ENCODE data around the gene SND1.

SND1 gene

DNA sequence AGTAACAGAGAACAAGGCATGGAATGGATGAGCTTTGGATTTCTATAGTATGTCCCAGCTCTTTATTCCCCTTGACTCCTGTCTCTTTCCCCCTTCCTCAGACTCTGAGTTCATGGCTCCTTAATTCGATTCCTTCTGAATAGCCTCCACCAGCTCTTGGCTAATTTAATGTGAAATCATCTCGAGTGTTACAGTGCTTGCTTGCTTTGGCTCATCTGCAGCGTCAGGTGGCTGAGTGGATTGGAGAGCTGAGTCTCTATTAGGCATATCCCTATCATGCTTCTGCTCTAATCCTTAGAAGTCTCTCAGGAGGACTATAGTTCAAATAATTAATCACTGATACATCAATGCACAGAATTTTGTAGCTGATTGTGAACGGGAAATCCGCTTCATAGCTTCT is 244.7 kb downstream of the SND1 start:
- TF ChIP-seq SPI1 (IDR thresholded peaks at IDR 0.05; ENCODE audit: borderline replicate concordance, low read depth) (no peak), POLR2AphosphoS5 (IDR thresholded peaks at IDR 0.05; ENCODE audit: low read depth) (no peak), GABPA (IDR thresholded peaks at IDR 0.05; ENCODE audit: low read depth) (no peak)
- TF ChIP-seq, protein P1, sequence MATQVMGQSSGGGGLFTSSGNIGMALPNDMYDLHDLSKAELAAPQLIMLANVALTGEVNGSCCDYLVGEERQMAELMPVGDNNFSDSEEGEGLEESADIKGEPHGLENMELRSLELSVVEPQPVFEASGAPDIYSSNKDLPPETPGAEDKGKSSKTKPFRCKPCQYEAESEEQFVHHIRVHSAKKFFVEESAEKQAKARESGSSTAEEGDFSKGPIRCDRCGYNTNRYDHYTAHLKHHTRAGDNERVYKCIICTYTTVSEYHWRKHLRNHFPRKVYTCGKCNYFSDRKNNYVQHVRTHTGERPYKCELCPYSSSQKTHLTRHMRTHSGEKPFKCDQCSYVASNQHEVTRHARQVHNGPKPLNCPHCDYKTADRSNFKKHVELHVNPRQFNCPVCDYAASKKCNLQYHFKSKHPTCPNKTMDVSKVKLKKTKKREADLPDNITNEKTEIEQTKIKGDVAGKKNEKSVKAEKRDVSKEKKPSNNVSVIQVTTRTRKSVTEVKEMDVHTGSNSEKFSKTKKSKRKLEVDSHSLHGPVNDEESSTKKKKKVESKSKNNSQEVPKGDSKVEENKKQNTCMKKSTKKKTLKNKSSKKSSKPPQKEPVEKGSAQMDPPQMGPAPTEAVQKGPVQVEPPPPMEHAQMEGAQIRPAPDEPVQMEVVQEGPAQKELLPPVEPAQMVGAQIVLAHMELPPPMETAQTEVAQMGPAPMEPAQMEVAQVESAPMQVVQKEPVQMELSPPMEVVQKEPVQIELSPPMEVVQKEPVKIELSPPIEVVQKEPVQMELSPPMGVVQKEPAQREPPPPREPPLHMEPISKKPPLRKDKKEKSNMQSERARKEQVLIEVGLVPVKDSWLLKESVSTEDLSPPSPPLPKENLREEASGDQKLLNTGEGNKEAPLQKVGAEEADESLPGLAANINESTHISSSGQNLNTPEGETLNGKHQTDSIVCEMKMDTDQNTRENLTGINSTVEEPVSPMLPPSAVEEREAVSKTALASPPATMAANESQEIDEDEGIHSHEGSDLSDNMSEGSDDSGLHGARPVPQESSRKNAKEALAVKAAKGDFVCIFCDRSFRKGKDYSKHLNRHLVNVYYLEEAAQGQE (IDR thresholded peaks at IDR 0.05; ENCODE audit: insufficient replicate concordance, low read depth): no peak
- TF ChIP-seq, protein P2, sequence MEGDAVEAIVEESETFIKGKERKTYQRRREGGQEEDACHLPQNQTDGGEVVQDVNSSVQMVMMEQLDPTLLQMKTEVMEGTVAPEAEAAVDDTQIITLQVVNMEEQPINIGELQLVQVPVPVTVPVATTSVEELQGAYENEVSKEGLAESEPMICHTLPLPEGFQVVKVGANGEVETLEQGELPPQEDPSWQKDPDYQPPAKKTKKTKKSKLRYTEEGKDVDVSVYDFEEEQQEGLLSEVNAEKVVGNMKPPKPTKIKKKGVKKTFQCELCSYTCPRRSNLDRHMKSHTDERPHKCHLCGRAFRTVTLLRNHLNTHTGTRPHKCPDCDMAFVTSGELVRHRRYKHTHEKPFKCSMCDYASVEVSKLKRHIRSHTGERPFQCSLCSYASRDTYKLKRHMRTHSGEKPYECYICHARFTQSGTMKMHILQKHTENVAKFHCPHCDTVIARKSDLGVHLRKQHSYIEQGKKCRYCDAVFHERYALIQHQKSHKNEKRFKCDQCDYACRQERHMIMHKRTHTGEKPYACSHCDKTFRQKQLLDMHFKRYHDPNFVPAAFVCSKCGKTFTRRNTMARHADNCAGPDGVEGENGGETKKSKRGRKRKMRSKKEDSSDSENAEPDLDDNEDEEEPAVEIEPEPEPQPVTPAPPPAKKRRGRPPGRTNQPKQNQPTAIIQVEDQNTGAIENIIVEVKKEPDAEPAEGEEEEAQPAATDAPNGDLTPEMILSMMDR (IDR thresholded peaks at IDR 0.05; ENCODE audit: insufficient read depth, low read length): no peak
- Histone ChIP-seq H3K27ac (replicated peaks) (no peak overlapping the region), H3K4me3 (replicated peaks; ENCODE audit: insufficient read depth, low read length) (no peak overlapping the region), H3K27me3 (ENCODE audit: insufficient read depth, poor library complexity, severe bottlenecking) (no peaks in the 10 kb centered on the region)
- DNase-seq (ENCODE audit: low read depth in 1 of 2, low spot score in 1 of 2): no peak

GRCh38 chr7:127897704-127898454 is 245.9 kb downstream of the SND1 start:
- no peak for TF ChIP-seq SPI1 (IDR thresholded peaks at IDR 0.05; ENCODE audit: borderline replicate concordance, low read depth)
- TF ChIP-seq, protein P1 (IDR thresholded peaks at IDR 0.05; ENCODE audit: insufficient replicate concordance, low read depth): no peak
- no peak for TF ChIP-seq POLR2AphosphoS5 (IDR thresholded peaks at IDR 0.05; ENCODE audit: low read depth)
- no peak for TF ChIP-seq GABPA (IDR thresholded peaks at IDR 0.05; ENCODE audit: low read depth)
- TF ChIP-seq, protein P2 (IDR thresholded peaks at IDR 0.05; ENCODE audit: insufficient read depth, low read length): no peak
- Histone ChIP-seq H3K4me3 (replicated peaks; ENCODE audit: insufficient read depth, low read length) (no peak overlapping the region), H3K27ac (replicated peaks) (no peak overlapping the region), H3K27me3 (ENCODE audit: insufficient read depth, poor library complexity, severe bottlenecking) (no peaks in the 10 kb centered on the region)
- DNase-seq (ENCODE audit: low read depth in 1 of 2, low spot score in 1 of 2): no peak

- no peak overlapping the region for H3K27ac ChIP-seq (replicated peaks)
- H3K4me3 ChIP-seq (replicated peaks; ENCODE audit: insufficient read depth, low read length): no peak overlapping the region
- TF ChIP-seq, protein P2 (IDR thresholded peaks at IDR 0.05; ENCODE audit: insufficient read depth, low read length): no peak
- TF ChIP-seq GABPA (IDR thresholded peaks at IDR 0.05; ENCODE audit: low read depth): no peak
- no peaks in the 10 kb centered on the region for H3K27me3 ChIP-seq (ENCODE audit: insufficient read depth, poor library complexity, severe bottlenecking)
- no peak for DNase-seq (ENCODE audit: low read depth in 1 of 2, low spot score in 1 of 2)
These were observed 247.4 kb downstream of the SND1 start for GRCh38 chr7:127899411-127899810.

GRCh38 chr7:127900141-127900540 is 248.1 kb downstream of the SND1 start:
- Histone ChIP-seq H3K27me3 (ENCODE audit: insufficient read depth, poor library complexity, severe bottlenecking) (no peaks in the 10 kb centered on the region), H3K4me3 (replicated peaks; ENCODE audit: insufficient read depth, low read length) (no peak overlapping the region), H3K27ac (replicated peaks) (no peak overlapping the region)
- no peak for TF ChIP-seq SPI1 (IDR thresholded peaks at IDR 0.05; ENCODE audit: borderline replicate concordance, low read depth)
- TF ChIP-seq, protein P1 (IDR thresholded peaks at IDR 0.05; ENCODE audit: insufficient replicate concordance, low read depth): no peak
- DNase-seq (ENCODE audit: low read depth in 1 of 2, low spot score in 1 of 2): no peak

Data from HL-60 (cell line).